GM12878 (cell line): ENCODE results near the gene LMTK3. TPM values are rescaled to one million over a fixed set of nuclear protein-coding genes. Genes with fewer than 3 reads are reported as not detected.

Experiments
- BMI1 ChIP-seq: fragments of 450-650 bp; IDR thresholded peaks from 2 replicates; pipeline ENCODE4 v1.6.1; 2016; ENCODE audit warnings: mild to moderate bottlenecking, moderate library complexity, borderline replicate concordance
- BRCA1 ChIP-seq: IDR thresholded peaks from 2 replicates; pipeline ENCODE4 v1.6.1; 2011; ENCODE audit warnings: low read depth, low read length, improper control_type of control experiment
- E2F4 ChIP-seq: IDR thresholded peaks from 2 replicates; pipeline ENCODE4 v1.6.1; 2012; ENCODE audit warnings: low read depth, low read length, improper control_type of control experiment
- E2F8 ChIP-seq: fragments of 450-650 bp; IDR thresholded peaks from 2 replicates; pipeline ENCODE4 v1.6.1; 2018; ENCODE audit warnings: mild to moderate bottlenecking, low read depth, moderate library complexity; ENCODE audit not compliant: partially characterized antibody
- ETV6 ChIP-seq, 2 experiments: fragments of 450-650 bp in 1 of 2; IDR thresholded peaks in 1 of 2; conservative IDR thresholded peaks in 1 of 2; 2 replicates each; pipeline ENCODE4 v1.6.1; 2014; ENCODE audit warnings: antibody characterized with exemption in 1 of 2, borderline replicate concordance in 1 of 2, low read depth in 1 of 2, mild to moderate bottlenecking in 1 of 2, moderate library complexity in 1 of 2
- IKZF2 ChIP-seq, 2 experiments: fragments of 450-650 bp; IDR thresholded peaks; 2 replicates each; pipeline ENCODE4 v1.6.1; 2017; ENCODE audit warnings: mild to moderate bottlenecking in 2 of 2, moderate library complexity in 2 of 2
- JUND ChIP-seq: IDR thresholded peaks from 2 replicates; pipeline ENCODE4 v1.6.1; 2012; ENCODE audit warnings: low read depth, mild to moderate bottlenecking, low read length, improper control_type of control experiment, moderate library complexity
- KAT2A ChIP-seq: conservative IDR thresholded peaks from 2 replicates; pipeline ENCODE4 v1.6.1; 2011; ENCODE audit warnings: low read depth, low read length; ENCODE audit not compliant: control insufficient read depth
- MLLT1 ChIP-seq: fragments of 450-650 bp; IDR thresholded peaks from 2 replicates; pipeline ENCODE4 v1.6.1; 2016; ENCODE audit warnings: mild to moderate bottlenecking
- MTA2 ChIP-seq: fragments of 450-650 bp; IDR thresholded peaks from 2 replicates; pipeline ENCODE4 v1.6.1; 2016; ENCODE audit warnings: low read depth, mild to moderate bottlenecking, moderate library complexity
- MTA3 ChIP-seq: IDR thresholded peaks from 2 replicates; pipeline ENCODE4 v1.6.1; 2012; ENCODE audit warnings: low read length, inconsistent platforms, borderline replicate concordance
- NBN ChIP-seq: fragments of 450-650 bp; IDR thresholded peaks from 2 replicates; pipeline ENCODE4 v1.6.1; 2016
- NFYB ChIP-seq: IDR thresholded peaks from 2 replicates; pipeline ENCODE4 v1.6.1; 2011; ENCODE audit warnings: low read depth, mild to moderate bottlenecking, low read length, improper control_type of control experiment, moderate library complexity; ENCODE audit not compliant: insufficient read depth
- NR2F1 ChIP-seq: fragments of 450-650 bp; conservative IDR thresholded peaks from 2 replicates; pipeline ENCODE4 v1.6.1; 2017; ENCODE audit warnings: mild to moderate bottlenecking
- PAX5 ChIP-seq: IDR thresholded peaks from 2 replicates; pipeline ENCODE4 v1.6.1; 2011; ENCODE audit warnings: low read depth, low read length, borderline replicate concordance
- POLR2AphosphoS2 ChIP-seq: IDR thresholded peaks from 2 replicates; pipeline ENCODE4 v1.6.1; 2011; ENCODE audit warnings: low read depth, mild to moderate bottlenecking, low read length, improper control_type of control experiment, moderate library complexity
- STAT1 ChIP-seq: fragments of 450-650 bp; conservative IDR thresholded peaks from 2 replicates; pipeline ENCODE4 v1.6.1; 2014; ENCODE audit warnings: antibody characterized with exemption, mild to moderate bottlenecking
- polyA plus RNA-seq, 11 experiments: library from polyadenylated mRNA; depleted of rRNA in 4 of 11; unstranded in 6 of 11; stranded (reverse) in 5 of 11; fragments of >200 nt; fragmentation: Nextera tagmentation in 4 of 11; fragmentation: Illumina TruSeq in 1 of 11; extraction: Ambion mirVana in 4 of 11; extraction: Trizol in 1 of 11; gene quantifications; 1 replicate in 1 of 11; 2 replicates in 10 of 11; pipeline versions ENCODE4 v1.2.1 to v1.2.3, GENCODE V29; 2011 to 2016; ENCODE audit warnings: inconsistent platforms in 2 of 11, missing spikeins in 2 of 11, low read depth in 1 of 11
- total RNA-seq, 4 experiments: library from RNA; depleted of rRNA in 3 of 4; stranded (reverse); fragments of >200 nt in 3 of 4; fragmentation: Illumina TruSeq in 1 of 4; extraction: Trizol in 1 of 4; gene quantifications; 2 replicates each; pipeline versions ENCODE4 v1.2.1 to v1.2.3, GENCODE V29; 2013 to 2021

Gene LMTK3
- total and polyA plus RNA-seq, 10 of the 15 experiments (the other 5 are each of a cell fraction or from before 2014, with no cell fraction given): under 0.01 to 0.28 (median 0.04) TPM; not detected in 3

- TF ChIP-seq BRCA1 (no peak), BMI1 (no peak), E2F4 (no peak), MTA3 (no peak), ETV6 (conservative IDR thresholded peaks at IDR 0.05 in 1 of 2, IDR thresholded peaks at IDR 0.05 in 1 of 2; ENCODE audit: borderline replicate concordance in 1 of 2, low read depth in 1 of 2) (no peak), POLR2AphosphoS2 (no peak), NR2F1 (no peak), KAT2A (no peak), MLLT1 (no peak), IKZF2 (IDR thresholded peaks at IDR 0.05) (no peak), NFYB (no peak), JUND (no peak), STAT1 (no peak), E2F8 (no peak), MTA2 (no peak), NBN (0 out of 2 replicates have a peak, but pooled peaks have one; percentile 56), PAX5 (no peak)
Measured at GRCh38 chr19:48513289-48514122, 1.9 kb upstream of the LMTK3 start (continued).
